Endothelial cell of umbilical vein (primary cell): ENCODE results near the gene RHD.
A peak's percentile ranks its signal among the peaks of the same experiment; 100 is the strongest.

Experiments
- EZH2 ChIP-seq: IDR thresholded peaks from 2 replicates; pipeline ENCODE4 v1.6.1; 2012; ENCODE audit warnings: borderline replicate concordance, low read depth, mild to moderate bottlenecking, moderate library complexity, low read length, inconsistent platforms; ENCODE audit not compliant: severe bottlenecking
- FOS ChIP-seq: IDR thresholded peaks from 2 replicates; pipeline ENCODE4 v1.6.1; 2011; ENCODE audit warnings: mild to moderate bottlenecking, low read length, moderate library complexity, borderline replicate concordance; ENCODE audit not compliant: insufficient read depth
- MYC ChIP-seq: IDR thresholded peaks from one replicate; pipeline ENCODE4 v1.6.1; 2011; ENCODE audit warnings: mild to moderate bottlenecking, low read depth, low read length
- POLR2A ChIP-seq: IDR thresholded peaks from 2 replicates; pipeline ENCODE4 v1.6.1; 2012; ENCODE audit warnings: low read depth, mild to moderate bottlenecking, control low read depth, low read length
- POLR2AphosphoS5 ChIP-seq: IDR thresholded peaks from 2 replicates; pipeline ENCODE4 v1.6.1; 2012; ENCODE audit warnings: low read depth, mild to moderate bottlenecking, control low read depth, low read length, moderate library complexity; ENCODE audit not compliant: insufficient read depth
- TF ChIP-seq, protein P1 (sequence below), 2 donors: IDR thresholded peaks; 1 replicate in 1 of 2; 2 replicates in 1 of 2; pipeline ENCODE4 v1.5.1; 2011; ENCODE audit warnings: low read length in 2 of 2, mild to moderate bottlenecking in 2 of 2, moderate library complexity in 2 of 2, control low read depth in 1 of 2, inconsistent platforms in 1 of 2, low read depth in 1 of 2; ENCODE audit not compliant: insufficient read depth in 1 of 2; ENCODE audit errors: extremely low read depth in 1 of 2
- TF ChIP-seq, protein P2 (sequence below): IDR thresholded peaks from 2 replicates; pipeline ENCODE4 v1.6.1; 2011; ENCODE audit not compliant: insufficient read depth, insufficient read length

DNA sequence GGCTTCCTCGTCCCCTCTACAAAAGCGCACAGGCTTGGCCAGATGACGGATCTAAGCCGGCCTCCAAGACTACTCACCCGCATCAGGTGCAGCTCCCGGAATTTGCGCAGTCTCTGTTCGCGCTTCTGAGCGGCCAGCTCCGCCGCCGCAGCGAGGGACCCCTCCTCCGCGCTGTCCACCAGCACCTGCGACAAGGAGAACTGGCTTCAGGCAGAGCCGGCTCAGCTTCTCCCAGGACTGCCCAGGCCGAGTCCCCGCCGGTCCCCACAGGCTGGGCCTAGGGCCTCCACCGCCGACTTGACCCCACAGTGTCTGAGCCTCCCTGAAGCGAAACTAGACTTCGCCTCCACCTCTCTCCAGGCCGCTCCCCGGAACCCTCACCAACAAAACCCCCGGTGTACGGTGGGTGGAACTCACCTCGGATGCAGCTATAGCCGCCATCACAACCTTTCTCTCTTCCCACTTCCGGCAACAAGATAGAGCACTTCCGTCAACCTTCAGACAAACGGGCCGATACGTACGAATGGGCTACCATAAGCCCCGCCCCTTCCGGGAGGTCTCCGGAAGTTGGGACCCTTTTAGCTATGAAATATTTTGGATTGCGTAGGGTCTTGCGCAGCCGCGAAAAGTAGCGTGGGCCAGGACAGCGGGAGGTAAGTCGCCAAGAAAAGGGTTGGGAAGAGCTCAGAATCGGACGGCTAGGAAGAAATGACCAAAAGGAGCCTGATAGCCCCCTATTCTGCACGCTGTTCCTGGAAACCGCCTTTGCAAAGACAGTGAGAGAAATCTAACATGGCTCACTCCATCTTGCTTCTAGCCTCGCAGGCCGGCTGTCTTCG lies 40.1 kb upstream of the RHD start, which contains the start of gene SYF2:
- TF ChIP-seq, protein P1, sequence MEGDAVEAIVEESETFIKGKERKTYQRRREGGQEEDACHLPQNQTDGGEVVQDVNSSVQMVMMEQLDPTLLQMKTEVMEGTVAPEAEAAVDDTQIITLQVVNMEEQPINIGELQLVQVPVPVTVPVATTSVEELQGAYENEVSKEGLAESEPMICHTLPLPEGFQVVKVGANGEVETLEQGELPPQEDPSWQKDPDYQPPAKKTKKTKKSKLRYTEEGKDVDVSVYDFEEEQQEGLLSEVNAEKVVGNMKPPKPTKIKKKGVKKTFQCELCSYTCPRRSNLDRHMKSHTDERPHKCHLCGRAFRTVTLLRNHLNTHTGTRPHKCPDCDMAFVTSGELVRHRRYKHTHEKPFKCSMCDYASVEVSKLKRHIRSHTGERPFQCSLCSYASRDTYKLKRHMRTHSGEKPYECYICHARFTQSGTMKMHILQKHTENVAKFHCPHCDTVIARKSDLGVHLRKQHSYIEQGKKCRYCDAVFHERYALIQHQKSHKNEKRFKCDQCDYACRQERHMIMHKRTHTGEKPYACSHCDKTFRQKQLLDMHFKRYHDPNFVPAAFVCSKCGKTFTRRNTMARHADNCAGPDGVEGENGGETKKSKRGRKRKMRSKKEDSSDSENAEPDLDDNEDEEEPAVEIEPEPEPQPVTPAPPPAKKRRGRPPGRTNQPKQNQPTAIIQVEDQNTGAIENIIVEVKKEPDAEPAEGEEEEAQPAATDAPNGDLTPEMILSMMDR (IDR thresholded peaks at IDR 0.05; ENCODE audit: extremely low read depth in 1 of 2, insufficient read depth in 1 of 2, low read depth in 1 of 2, low read length in 2 of 2): no peak
- TF ChIP-seq FOS (no peak), POLR2A (peak; percentile 57), EZH2 (no peak), POLR2AphosphoS5 (peak; percentile 62), MYC (no peak)
- TF ChIP-seq, protein P2, sequence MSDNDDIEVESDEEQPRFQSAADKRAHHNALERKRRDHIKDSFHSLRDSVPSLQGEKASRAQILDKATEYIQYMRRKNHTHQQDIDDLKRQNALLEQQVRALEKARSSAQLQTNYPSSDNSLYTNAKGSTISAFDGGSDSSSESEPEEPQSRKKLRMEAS: no peak
